Hepatic stellate cell (primary cell): ENCODE data around the gene SACS.

Source experiments
- DNase-seq: peaks from one replicate; pipeline ENCODE4 v3.0.0; 2011; ENCODE audit warnings: low spot score

SACS gene

GRCh38 chr13:23433171-23434153, at the start of gene SACS:
TSS of gene SACS (minus strand) at chr13:23433702. CDS start at chr13:23411239, 22,463 bp downstream.
- peak; percentile 61 for DNase-seq

DNA sequence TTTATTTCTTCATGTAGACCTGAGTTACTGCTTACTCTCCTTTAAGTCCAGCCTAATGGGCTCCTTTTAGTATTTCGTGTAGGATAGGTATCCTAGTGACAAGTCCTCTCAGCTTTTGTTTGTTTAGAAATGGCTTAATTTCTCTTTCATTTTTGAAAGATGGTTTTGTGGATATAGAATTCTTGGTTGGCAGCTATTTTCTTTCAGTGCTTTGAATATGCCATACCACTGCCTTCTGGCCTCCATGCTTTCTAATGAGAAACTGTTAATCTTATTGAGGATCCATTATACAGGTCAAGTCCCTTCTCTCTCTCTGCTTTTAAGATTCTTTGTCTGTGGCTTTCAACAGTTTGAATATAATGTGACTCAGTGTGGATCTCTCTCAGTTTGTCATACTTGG, 46.8 kb upstream of the SACS start:
- DNase-seq, result no peak

DNA sequence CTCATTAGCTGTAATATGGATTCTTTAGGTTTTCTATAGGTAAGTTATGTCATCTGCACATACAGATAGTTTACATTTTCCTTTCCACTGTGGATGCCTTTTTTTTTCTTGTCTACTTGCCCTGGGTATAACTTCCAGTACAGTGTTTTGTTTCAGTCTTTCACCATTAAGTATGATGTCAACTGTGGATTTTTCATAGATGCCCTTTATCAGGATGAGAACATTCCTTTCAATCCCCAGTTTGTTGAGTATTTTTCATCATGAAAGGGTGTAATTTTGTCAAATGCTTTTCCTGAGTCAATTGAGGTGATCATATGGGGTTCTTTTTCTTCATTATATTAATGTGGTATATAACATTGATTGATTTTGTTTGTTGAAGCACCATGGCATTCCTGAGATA, 43.6 kb upstream of the SACS start:
- DNase-seq, result no peak

- DNase-seq, result no peak
Measured at GRCh38 chr13:23473221-23473620, 39.7 kb upstream of the SACS start.

GRCh38 chr13:23472189-23472588, 38.7 kb upstream of the SACS start:
- no peak for DNase-seq

GRCh38 chr13:23470790-23471614, 37.5 kb upstream of the SACS start:
- DNase-seq, result no peak

DNA sequence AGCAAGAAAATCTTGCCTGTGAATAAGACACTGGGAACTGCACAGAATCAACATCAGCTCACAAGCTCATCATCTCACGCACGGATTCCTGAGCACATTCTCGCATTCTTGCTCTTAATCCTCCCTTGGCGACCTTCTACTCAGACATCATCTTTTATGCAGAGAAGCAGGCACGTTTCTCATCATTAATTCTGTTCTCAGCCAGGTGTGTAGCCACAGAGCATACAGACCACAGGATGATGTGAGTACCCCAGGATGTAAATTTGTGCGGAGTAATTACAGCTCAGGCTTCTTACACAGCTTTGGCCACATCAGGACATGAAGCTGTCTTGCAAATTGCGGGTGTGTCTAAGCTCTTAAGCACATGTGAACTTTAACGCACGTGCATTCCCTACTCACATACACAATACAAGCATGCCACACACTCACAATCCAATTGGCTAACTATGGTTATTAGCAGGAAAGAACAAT, 36.5 kb upstream of the SACS start:
- peak; percentile 24 for DNase-seq

DNA sequence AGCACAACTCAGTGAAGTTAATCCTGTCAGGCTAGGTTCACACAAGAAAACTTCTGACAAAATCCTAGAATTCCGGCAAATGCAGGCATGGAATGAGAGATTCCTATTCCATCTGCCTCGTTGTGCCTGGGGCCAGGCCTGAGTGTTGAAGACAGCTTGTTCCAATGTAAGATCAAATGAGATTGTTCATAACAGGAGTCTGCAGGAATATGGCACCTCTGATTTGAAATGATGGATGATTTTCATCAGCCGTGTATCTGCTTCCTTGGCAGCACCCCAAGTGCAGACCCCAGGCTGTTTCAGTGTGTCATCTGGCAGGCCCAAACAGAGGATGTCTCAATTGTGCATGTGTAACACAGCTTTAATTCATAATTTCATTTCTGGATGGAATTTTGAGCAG, 35.3 kb upstream of the SACS start:
- no peak for DNase-seq

DNA sequence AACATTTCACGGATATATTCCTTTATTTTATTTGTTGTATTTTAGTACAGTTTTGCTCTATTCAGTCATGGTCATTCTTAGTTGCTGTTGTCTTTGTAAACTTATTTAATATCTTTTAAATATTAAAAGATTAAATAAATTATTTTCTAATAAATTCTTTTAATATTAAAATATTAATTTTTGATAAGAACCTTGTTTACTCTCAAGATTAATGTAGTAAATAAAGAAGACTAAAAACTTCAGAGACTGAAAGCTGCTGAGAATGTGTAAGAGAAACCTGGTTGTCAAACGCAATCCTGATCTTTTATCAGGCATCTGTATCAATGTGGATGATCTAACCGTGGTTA, 34.4 kb upstream of the SACS start:
- no peak for DNase-seq

DNA sequence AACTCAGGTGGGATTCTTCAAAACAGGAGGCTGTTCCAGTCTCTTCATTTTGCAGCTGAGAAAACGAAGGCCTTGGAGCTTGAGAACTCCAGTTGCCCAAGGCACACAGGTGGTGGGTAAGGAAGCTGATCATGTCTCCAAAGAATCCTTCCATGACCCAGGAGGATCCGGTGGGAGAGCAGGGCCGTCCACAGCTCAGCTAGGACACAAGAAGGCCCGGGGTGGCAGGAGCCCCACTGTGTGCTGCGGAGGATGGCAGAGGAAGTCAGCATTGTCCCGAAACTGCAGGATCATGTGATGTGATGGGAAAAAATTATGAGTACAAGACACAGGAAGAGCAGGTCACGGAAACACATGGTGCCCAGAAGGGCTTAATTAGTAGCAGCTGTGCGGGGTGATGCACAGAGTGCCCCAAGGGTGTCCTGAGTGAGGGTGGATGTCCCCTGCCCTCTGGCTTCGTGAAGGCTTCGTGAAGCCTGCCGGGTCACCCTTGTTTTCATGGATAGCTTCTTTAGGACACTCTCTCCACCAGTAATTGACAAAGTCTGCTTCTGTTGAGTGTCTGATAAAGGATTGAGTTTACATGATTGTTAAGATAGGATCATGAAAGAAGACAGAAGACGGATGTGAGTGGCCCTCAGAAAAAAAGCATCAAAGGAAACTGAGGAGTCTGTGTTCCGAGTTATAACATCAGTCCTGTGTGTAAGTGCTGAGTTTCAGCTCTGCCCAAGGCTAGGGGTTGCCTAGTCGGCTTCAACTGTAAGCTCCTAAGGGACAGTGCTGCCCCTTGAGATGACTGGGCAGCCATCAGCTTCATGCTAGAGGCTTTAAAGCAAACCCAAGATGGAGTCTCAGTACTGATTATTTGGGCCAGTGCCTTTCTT, 33.8 kb upstream of the SACS start:
- DNase-seq, result no peak

- DNase-seq, result peak; percentile 71
Measured at GRCh38 chr13:23466144-23467002, 32.9 kb upstream of the SACS start.

GRCh38 chr13:23463661-23464060, 30.2 kb upstream of the SACS start:
- no peak for DNase-seq

DNA sequence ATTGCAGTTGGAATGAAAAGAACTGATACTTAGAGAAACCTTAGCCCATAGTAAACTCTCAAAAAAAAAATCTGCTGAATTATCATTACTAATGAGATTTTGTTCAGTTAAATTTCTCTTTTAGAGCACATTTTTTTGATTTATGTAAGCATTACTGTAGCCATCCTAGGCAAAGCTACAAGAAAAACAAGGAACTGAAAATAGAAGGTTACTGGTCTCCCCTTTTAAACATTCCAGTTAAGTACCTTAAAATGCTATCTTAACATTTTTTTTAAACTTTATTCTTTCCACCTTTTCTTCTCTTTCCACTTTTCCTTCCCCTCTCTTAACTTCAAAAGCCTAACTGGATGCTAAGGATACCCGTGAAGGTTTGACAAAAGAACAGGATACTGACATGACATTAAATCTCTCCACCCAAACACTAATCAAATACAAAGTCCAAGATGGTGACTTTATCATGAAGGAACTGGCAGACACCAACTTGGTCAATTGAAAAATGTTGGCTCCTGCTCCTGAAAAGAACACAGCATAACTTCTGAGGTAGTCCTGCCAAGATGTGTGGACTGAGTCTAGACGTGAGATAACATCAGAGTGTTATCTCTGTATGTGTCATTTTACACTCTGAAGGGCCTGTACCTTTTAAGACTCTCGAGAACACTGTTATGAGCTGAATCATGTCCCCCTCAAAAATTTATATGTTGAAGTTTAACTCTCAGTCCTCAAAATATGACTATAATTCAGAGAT, 29.5 kb upstream of the SACS start:
- no peak for DNase-seq

- DNase-seq, result no peak
Measured at GRCh38 chr13:23461544-23461943, 28.0 kb upstream of the SACS start.

DNA sequence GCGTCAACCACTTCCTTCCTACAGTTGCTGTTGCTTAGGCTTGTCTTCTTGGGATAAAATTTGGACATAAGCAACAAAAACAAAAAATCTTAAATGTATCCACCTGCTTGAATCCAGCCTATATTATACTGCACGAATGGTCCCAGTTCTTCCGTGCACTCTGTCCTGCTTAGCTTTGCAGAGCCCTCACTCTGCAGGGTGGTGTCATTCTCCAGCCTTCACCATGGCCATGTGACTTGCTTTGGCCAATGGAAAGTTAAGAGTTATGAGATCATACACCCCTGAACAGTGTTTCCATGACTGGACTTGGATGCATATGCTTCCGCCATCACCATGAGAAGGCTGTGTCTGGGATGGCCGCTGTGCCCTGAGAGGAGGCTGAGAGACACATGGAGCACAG, 27.4 kb upstream of the SACS start:
- DNase-seq, result no peak

DNA sequence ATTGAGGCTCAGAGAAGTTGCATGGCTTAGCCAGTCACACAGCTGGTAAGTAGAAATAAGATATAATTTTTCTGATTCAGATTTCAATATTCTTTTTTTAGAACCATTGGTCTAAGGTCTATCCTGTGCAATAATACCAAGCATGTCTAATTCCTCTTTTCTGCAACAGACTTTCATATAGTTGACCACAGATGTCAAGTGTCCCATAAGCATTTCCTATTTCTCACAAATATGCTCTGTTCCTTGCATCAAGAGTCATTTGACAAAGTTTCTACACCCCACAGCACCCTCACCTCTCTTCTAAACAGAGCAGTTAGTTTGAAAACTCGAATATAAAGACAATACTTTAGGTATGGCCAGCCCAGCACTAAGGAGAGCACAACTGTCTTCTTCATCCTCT, 26.8 kb upstream of the SACS start:
- DNase-seq, result no peak

GRCh38 chr13:23458989-23459388, 25.5 kb upstream of the SACS start:
- DNase-seq, result no peak

DNA sequence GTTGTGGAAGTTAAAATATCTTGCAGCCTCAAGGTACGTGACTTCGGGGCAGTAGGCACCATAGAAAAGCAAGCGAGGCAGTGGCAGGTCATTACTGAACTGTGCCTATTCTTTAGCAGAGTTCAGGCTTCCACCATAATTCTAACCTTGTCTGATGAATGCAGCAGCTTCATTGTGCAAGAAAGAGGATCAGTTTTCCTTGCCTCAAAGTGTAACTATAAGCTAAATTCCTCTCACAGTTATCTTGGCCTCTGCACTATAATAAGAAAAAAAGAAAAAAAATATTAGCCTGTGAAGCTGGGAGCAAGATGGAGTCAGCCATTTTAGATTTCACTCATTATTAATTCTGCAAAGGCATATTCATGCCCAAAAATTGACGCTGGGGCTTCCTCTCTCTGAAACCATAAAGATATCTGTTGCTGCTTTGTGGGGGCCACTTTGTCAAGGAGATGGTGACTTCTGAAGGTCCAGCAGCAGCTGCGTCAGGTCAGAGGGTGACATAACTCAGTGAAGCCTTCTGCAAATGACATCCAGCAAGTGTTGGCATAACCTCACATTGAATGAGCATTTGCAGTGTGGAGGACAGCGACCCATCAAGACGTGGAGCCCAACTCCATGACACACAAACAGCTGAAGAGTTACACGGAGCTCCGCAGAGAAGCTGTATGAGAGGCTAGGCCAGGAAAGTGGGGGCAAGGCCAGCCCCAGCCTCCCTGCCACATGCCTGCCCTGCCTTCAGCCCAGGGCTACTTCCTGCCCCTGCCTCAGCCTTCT, 23.1 kb upstream of the SACS start:
- no peak for DNase-seq

DNA sequence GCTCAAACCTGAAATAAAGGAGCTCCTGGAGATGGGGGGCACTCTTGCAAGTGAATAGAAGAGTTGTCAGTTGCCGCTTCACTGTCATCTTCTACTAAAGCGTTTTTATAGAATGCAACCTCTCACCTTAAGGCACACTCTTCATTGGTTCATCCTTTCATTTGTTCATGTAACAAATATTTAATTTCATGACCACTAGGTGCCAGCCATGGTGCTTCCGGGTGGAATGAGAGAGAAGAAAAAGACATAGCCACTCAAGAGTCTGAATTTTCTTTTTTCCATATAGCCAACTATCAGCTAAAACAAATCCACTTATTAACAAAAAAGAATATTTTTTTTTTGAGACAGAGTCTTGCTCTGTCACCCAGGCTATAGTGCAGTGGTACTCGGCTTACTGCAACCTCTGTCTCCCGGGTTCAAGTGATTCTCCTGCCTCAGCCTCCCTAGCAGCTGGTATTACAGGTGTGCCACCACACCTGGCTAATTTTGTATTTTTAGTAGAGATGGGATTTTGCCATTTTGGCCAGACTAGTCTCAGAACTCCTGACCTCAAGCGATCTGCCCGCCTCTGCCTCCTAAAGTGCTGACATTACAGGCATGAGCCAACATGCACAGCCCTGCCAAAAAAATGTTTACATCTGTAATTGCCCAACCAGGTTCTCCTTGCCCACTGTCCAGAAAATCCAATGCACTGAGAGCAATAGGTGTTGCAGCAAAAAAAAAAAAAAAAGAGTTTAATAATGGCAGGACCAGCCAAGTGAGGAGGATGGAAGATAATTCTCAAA, 22.1 kb upstream of the SACS start:
- DNase-seq, result no peak
